HepG2 (cell line): ENCODE results near the gene SNX9. TPM values are rescaled to one million over a fixed set of nuclear protein-coding genes. Genes with fewer than 3 reads are reported as not detected.

ENCODE experiments used
- BCL3 ChIP-seq: sonication (generic); formaldehyde crosslinking; IDR thresholded peaks from 2 replicates; pipeline ENCODE4 v1.5.1; 2020; ENCODE audit warnings: mild to moderate bottlenecking, missing genetic modification reagents, moderate library complexity
- CBFB ChIP-seq: sonication (generic); formaldehyde crosslinking; IDR thresholded peaks from 2 replicates; pipeline ENCODE4 v1.4.0; 2020; ENCODE audit warnings: missing genetic modification reagents
- DPF2 ChIP-seq: sonication (generic); formaldehyde crosslinking; IDR thresholded peaks from 2 replicates; pipeline ENCODE4 v1.4.0; 2020; ENCODE audit warnings: mild to moderate bottlenecking, low read depth, missing genetic modification reagents, borderline replicate concordance
- ETV5 ChIP-seq: IDR thresholded peaks from 2 replicates; pipeline ENCODE4 v1.6.1; 2018; ENCODE audit warnings: missing biosample characterization, missing genetic modification reagents, inconsistent platforms, borderline replicate concordance
- GATAD1 ChIP-seq: IDR thresholded peaks from 2 replicates; pipeline ENCODE4 v1.6.1; 2016; ENCODE audit warnings: missing genetic modification reagents, missing compliant biosample characterization
- LCORL ChIP-seq, 2 experiments: fragments of 450-650 bp in 1 of 2; sonication (generic) in 1 of 2; formaldehyde crosslinking in 1 of 2; IDR thresholded peaks; 2 replicates each; pipeline versions ENCODE4 v1.5.0 to v1.6.1; 2017 to 2020; ENCODE audit warnings: antibody characterized with exemption in 1 of 2, missing genetic modification reagents in 1 of 2
- MTF2 ChIP-seq: sonication (generic); formaldehyde crosslinking; IDR thresholded peaks from 2 replicates; pipeline ENCODE4 v1.5.0; 2020; ENCODE audit warnings: missing genetic modification reagents, borderline replicate concordance
- NFE2 ChIP-seq: sonication (generic); formaldehyde crosslinking; IDR thresholded peaks from 2 replicates; pipeline ENCODE4 v1.4.0; 2020; ENCODE audit warnings: missing genetic modification reagents
- NR3C1 ChIP-seq: sonication (generic); formaldehyde crosslinking; IDR thresholded peaks from 2 replicates; pipeline ENCODE4 v1.4.0; 2020; ENCODE audit warnings: missing genetic modification reagents
- SMAD3 ChIP-seq: sonication (generic); formaldehyde crosslinking; IDR thresholded peaks from 2 replicates; pipeline ENCODE4 v1.4.0; 2020; ENCODE audit warnings: missing genetic modification reagents
- TEAD2 ChIP-seq: sonication (generic); formaldehyde crosslinking; IDR thresholded peaks from 2 replicates; pipeline ENCODE4 v1.9.0; 2021; ENCODE audit warnings: missing genetic modification reagents
- ZBTB39 ChIP-seq: sonication (generic); formaldehyde crosslinking; IDR thresholded peaks from 2 replicates; pipeline ENCODE4 v1.5.0; 2020; ENCODE audit warnings: missing genetic modification reagents
- ZBTB8A ChIP-seq: sonication (generic); formaldehyde crosslinking; IDR thresholded peaks from 2 replicates; pipeline ENCODE4 v1.4.0; 2020; ENCODE audit warnings: mild to moderate bottlenecking, low read depth, missing genetic modification reagents, borderline replicate concordance
- ZNF563 ChIP-seq: sonication (generic); formaldehyde crosslinking; IDR thresholded peaks from 2 replicates; pipeline ENCODE4 v1.8.0; 2022; ENCODE audit warnings: mild to moderate bottlenecking, moderate library complexity, missing genetic modification reagents
- polyA plus RNA-seq, 8 experiments: library from polyadenylated mRNA; depleted of rRNA in 3 of 8; stranded (reverse) in 7 of 8; unstranded in 1 of 8; fragments of >200 nt; fragmentation: Illumina TruSeq in 4 of 8; extraction: Trizol in 4 of 8; gene quantifications; 2 replicates each; pipeline versions ENCODE4 v1.2.1 to v1.2.3, GENCODE V29; 2011 to 2016; ENCODE audit warnings: low read depth in 4 of 8, missing spikeins in 1 of 8, mixed read lengths in 1 of 8; ENCODE audit not compliant: insufficient read depth in 1 of 8
- total RNA-seq, 5 experiments: library from RNA; depleted of rRNA; stranded (reverse); fragments of >200 nt; fragmentation: Illumina TruSeq; extraction: Trizol; gene quantifications; 2 replicates each; pipeline ENCODE4 v1.2.3, GENCODE V29; 2016; ENCODE audit warnings: low read depth in 1 of 5
- TF ChIP-seq, protein P1 (sequence below): IDR thresholded peaks from 2 replicates; pipeline ENCODE4 v1.6.1; 2012; ENCODE audit warnings: low read length, improper control_type of control experiment
- TF ChIP-seq, protein P2 (sequence below): sonication (generic); formaldehyde crosslinking; IDR thresholded peaks from 2 replicates; pipeline ENCODE4 v1.8.1; 2022; ENCODE audit warnings: low read depth, mild to moderate bottlenecking, missing genetic modification reagents

The SNX9 gene
- total and polyA plus RNA-seq, 2 of the 13 experiments (the other 11 are each of a cell fraction or from before 2014, with no cell fraction given): 21.9 to 36.0 TPM

GRCh38 chr6:157954150-157955117 lies 131.4 kb downstream of the SNX9 start (continued):
- peak; percentile 53; the same call in 1 of the 2 replicates for TF ChIP-seq ZNF563 (CRISPR knock-in tag)
- TF ChIP-seq, protein P1, sequence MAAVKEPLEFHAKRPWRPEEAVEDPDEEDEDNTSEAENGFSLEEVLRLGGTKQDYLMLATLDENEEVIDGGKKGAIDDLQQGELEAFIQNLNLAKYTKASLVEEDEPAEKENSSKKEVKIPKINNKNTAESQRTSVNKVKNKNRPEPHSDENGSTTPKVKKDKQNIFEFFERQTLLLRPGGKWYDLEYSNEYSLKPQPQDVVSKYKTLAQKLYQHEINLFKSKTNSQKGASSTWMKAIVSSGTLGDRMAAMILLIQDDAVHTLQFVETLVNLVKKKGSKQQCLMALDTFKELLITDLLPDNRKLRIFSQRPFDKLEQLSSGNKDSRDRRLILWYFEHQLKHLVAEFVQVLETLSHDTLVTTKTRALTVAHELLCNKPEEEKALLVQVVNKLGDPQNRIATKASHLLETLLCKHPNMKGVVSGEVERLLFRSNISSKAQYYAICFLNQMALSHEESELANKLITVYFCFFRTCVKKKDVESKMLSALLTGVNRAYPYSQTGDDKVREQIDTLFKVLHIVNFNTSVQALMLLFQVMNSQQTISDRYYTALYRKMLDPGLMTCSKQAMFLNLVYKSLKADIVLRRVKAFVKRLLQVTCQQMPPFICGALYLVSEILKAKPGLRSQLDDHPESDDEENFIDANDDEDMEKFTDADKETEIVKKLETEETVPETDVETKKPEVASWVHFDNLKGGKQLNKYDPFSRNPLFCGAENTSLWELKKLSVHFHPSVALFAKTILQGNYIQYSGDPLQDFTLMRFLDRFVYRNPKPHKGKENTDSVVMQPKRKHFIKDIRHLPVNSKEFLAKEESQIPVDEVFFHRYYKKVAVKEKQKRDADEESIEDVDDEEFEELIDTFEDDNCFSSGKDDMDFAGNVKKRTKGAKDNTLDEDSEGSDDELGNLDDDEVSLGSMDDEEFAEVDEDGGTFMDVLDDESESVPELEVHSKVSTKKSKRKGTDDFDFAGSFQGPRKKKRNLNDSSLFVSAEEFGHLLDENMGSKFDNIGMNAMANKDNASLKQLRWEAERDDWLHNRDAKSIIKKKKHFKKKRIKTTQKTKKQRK: no peak
- peak; percentile 74; the same call in 1 of the 2 replicates for TF ChIP-seq DPF2 (CRISPR knock-in tag)
- no peak for TF ChIP-seq LCORL (IDR thresholded peaks at IDR 0.05)
- TF ChIP-seq LCORL (CRISPR knock-in tag; IDR thresholded peaks at IDR 0.05): peak; percentile 89
- no peak for TF ChIP-seq TEAD2 (CRISPR knock-in tag)
- peak; percentile 28; the same call in 1 of the 2 replicates for TF ChIP-seq ETV5
- no peak; the same call in 1 of the 2 replicates for TF ChIP-seq GATAD1
- TF ChIP-seq SMAD3 (CRISPR knock-in tag): peak; percentile 53; the same call in 1 of the 2 replicates
- TF ChIP-seq ZBTB8A: no peak
- TF ChIP-seq NR3C1 (CRISPR knock-in tag): no peak
- no peak for TF ChIP-seq BCL3 (CRISPR knock-in tag)
- peak; percentile 73; the same call in 1 of the 2 replicates for TF ChIP-seq MTF2
- peak; percentile 9; the same call in 1 of the 2 replicates for TF ChIP-seq ZBTB39 (CRISPR knock-in tag)
- TF ChIP-seq CBFB: no peak
- no peak for TF ChIP-seq NFE2 (CRISPR knock-in tag)
- TF ChIP-seq, protein P2, sequence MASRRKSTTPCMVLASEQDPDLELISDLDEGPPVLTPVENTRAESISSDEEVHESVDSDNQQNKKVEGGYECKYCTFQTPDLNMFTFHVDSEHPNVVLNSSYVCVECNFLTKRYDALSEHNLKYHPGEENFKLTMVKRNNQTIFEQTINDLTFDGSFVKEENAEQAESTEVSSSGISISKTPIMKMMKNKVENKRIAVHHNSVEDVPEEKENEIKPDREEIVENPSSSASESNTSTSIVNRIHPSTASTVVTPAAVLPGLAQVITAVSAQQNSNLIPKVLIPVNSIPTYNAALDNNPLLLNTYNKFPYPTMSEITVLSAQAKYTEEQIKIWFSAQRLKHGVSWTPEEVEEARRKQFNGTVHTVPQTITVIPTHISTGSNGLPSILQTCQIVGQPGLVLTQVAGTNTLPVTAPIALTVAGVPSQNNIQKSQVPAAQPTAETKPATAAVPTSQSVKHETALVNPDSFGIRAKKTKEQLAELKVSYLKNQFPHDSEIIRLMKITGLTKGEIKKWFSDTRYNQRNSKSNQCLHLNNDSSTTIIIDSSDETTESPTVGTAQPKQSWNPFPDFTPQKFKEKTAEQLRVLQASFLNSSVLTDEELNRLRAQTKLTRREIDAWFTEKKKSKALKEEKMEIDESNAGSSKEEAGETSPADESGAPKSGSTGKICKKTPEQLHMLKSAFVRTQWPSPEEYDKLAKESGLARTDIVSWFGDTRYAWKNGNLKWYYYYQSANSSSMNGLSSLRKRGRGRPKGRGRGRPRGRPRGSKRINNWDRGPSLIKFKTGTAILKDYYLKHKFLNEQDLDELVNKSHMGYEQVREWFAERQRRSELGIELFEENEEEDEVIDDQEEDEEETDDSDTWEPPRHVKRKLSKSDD: no peak
